ENCODE data around the gene SLC2A14.
"Not testable (repeated sequence)": the region's sequence is repeated elsewhere in the genome, so short reads cannot be mapped to it uniquely, and the experiment has no call there.

SLC2A14 gene

GRCh38 chr12:7844116-7844515 is 28.6 kb downstream of the SLC2A14 start:
- Histone ChIP-seq H3K4me3 (IDR thresholded peaks at IDR 0.05; ENCODE audit: insufficient read depth, low read depth, low read length) (no peak overlapping the region), H3K9ac (no peak overlapping the region), H3K4me2 (no peak overlapping the region), H3K79me2 (ENCODE audit: insufficient read depth, low read depth) (no peaks in the 10 kb centered on the region), H3K27ac (no peak overlapping the region), H2AFZ (ENCODE audit: low read depth) (no peak overlapping the region), H3K27me3 (ENCODE audit: insufficient read depth, low read depth) (no peaks in the 10 kb centered on the region), H4K20me1 (ENCODE audit: insufficient read depth) (no peaks in the 10 kb centered on the region), H3K4me1 (ENCODE audit: low read depth, poor library complexity, severe bottlenecking) (no peaks in the 10 kb centered on the region), H3K36me3 (ENCODE audit: insufficient read depth) (no peaks in the 10 kb centered on the region)
- no peak for TF ChIP-seq CTCF (conservative IDR thresholded peaks at IDR 0.05; ENCODE audit: low read depth, low read length)

DNA sequence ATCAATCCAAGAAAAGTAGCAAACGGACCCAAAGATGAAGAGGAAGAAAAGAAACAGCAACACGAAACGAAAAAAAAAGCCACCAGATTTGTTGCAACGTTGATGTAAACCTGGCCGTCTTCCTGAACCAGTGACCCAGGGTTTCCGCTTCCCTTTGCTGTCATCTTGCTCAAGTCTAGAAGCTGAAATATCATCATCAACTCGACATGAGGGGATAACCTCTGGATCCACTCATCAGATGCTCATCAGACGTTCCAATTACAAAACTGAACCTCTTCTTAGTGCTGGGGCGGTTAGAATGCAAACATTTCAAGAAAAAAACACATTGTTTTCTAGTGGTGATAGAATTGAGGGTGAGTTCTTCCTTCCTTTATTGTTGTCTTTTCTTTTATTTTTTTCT is 29.1 kb downstream of the SLC2A14 start:
- H3K4me2 ChIP-seq; H3K9ac ChIP-seq; H3K4me1 ChIP-seq (ENCODE audit: low read depth, poor library complexity, severe bottlenecking); H3K36me3 ChIP-seq (ENCODE audit: insufficient read depth); H3K79me2 ChIP-seq (ENCODE audit: insufficient read depth, low read depth); H3K4me3 ChIP-seq (IDR thresholded peaks at IDR 0.05; ENCODE audit: insufficient read depth, low read depth, low read length); H3K27ac ChIP-seq; H3K27me3 ChIP-seq (ENCODE audit: insufficient read depth, low read depth); H2AFZ ChIP-seq (ENCODE audit: low read depth); H4K20me1 ChIP-seq (ENCODE audit: insufficient read depth): not testable (repeated sequence)

- H3K4me2 ChIP-seq; H2AFZ ChIP-seq (ENCODE audit: low read depth); H3K4me3 ChIP-seq (IDR thresholded peaks at IDR 0.05; ENCODE audit: insufficient read depth, low read depth, low read length); H4K20me1 ChIP-seq (ENCODE audit: insufficient read depth); H3K27me3 ChIP-seq (ENCODE audit: insufficient read depth, low read depth); H3K9ac ChIP-seq; H3K79me2 ChIP-seq (ENCODE audit: insufficient read depth, low read depth); H3K4me1 ChIP-seq (ENCODE audit: low read depth, poor library complexity, severe bottlenecking); H3K36me3 ChIP-seq (ENCODE audit: insufficient read depth); H3K27ac ChIP-seq: not testable (repeated sequence)
These were observed 29.6 kb downstream of the SLC2A14 start for GRCh38 chr12:7843149-7843548.

DNA sequence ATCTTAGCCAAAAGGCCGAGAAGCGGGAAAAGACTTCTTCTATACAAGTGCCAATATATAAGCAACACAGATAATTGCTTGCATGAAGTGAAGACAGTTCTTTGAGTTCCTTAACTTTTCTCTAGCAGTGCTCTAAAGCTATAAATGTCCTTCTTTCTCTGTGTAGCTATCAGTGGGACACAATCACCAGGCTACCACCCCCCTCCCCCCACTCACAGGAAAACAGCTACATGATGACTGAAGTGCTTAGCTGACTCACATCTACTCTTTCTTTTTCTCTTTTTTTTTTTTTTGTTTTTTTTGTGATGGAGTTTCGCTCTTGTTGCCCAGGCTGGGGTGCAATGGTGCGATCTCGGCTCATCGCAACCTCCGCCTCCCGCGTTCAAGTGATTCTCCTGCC is 30.3 kb downstream of the SLC2A14 start:
- H3K36me3 ChIP-seq (ENCODE audit: insufficient read depth); H3K9ac ChIP-seq; H3K27me3 ChIP-seq (ENCODE audit: insufficient read depth, low read depth); H4K20me1 ChIP-seq (ENCODE audit: insufficient read depth); H3K4me1 ChIP-seq (ENCODE audit: low read depth, poor library complexity, severe bottlenecking); H2AFZ ChIP-seq (ENCODE audit: low read depth); H3K4me2 ChIP-seq; H3K27ac ChIP-seq; H3K4me3 ChIP-seq (IDR thresholded peaks at IDR 0.05; ENCODE audit: insufficient read depth, low read depth, low read length); H3K79me2 ChIP-seq (ENCODE audit: insufficient read depth, low read depth): not testable (repeated sequence)

- H3K4me1 ChIP-seq (ENCODE audit: low read depth, poor library complexity, severe bottlenecking); H2AFZ ChIP-seq (ENCODE audit: low read depth); H3K9ac ChIP-seq; H3K27me3 ChIP-seq (ENCODE audit: insufficient read depth, low read depth); H4K20me1 ChIP-seq (ENCODE audit: insufficient read depth); H3K4me3 ChIP-seq (IDR thresholded peaks at IDR 0.05; ENCODE audit: insufficient read depth, low read depth, low read length); H3K36me3 ChIP-seq (ENCODE audit: insufficient read depth); H3K27ac ChIP-seq; H3K4me2 ChIP-seq; H3K79me2 ChIP-seq (ENCODE audit: insufficient read depth, low read depth): not testable (repeated sequence)
These were observed 32.9 kb downstream of the SLC2A14 start for GRCh38 chr12:7839848-7840247.

DNA sequence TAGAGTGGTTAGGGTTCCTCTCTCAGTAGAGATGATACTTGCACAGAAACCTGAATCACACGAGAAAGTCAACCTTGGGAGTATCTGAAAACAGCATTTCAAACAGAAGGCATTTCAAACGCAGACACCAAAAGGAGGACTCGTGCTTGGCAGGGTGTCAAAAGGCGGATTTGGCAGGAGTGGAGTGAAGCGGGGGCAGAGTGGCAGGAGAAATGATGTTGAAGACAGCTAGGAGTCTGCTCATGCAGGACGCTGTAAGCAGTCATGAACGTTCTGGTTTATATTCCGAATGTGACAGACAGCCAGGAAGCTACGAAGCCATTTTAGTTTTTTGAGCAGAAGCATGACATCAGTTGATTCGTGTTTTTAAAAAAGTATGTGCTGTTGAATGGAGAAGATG is 33.5 kb downstream of the SLC2A14 start:
- H3K27ac ChIP-seq; H3K4me1 ChIP-seq (ENCODE audit: low read depth, poor library complexity, severe bottlenecking); H4K20me1 ChIP-seq (ENCODE audit: insufficient read depth); H3K36me3 ChIP-seq (ENCODE audit: insufficient read depth); H3K27me3 ChIP-seq (ENCODE audit: insufficient read depth, low read depth); H3K79me2 ChIP-seq (ENCODE audit: insufficient read depth, low read depth); H3K4me3 ChIP-seq (IDR thresholded peaks at IDR 0.05; ENCODE audit: insufficient read depth, low read depth, low read length); H3K4me2 ChIP-seq; H3K9ac ChIP-seq; H2AFZ ChIP-seq (ENCODE audit: low read depth): not testable (repeated sequence)

DNA sequence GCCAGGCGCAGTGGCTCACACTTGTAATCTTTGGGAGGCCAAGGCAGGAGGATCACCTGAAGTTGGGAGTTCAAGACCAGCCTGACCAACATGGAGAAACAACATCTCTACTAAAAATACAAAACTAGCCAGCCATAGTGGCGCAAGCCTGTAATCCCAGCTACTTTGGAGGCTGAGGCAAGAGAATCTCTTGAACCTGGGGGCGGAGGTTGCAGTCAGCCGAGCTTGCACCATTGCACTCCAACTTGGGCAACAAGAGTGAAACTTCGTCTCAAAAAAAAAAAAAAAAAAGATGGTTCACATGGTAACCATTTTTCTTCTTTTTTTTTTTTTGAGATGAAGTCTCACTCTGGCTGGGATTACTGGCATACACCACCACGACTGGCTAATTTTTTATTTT is 35.3 kb downstream of the SLC2A14 start:
- Histone ChIP-seq H4K20me1 (ENCODE audit: insufficient read depth) (no peaks in the 10 kb centered on the region), H3K4me1 (ENCODE audit: low read depth, poor library complexity, severe bottlenecking) (no peaks in the 10 kb centered on the region)
- no peak for TF ChIP-seq CTCF (conservative IDR thresholded peaks at IDR 0.05; ENCODE audit: low read depth, low read length)

More for the DNA sequence above, 35.3 kb downstream of the SLC2A14 start:
- H3K9ac ChIP-seq = no peak overlapping the region
- no peak overlapping the region for H2AFZ ChIP-seq (ENCODE audit: low read depth)
- H3K36me3 ChIP-seq (ENCODE audit: insufficient read depth) = no peaks in the 10 kb centered on the region
- H3K4me3 ChIP-seq (IDR thresholded peaks at IDR 0.05; ENCODE audit: insufficient read depth, low read depth, low read length) = no peak overlapping the region
- no peak overlapping the region for H3K4me2 ChIP-seq
- H3K27me3 ChIP-seq (ENCODE audit: insufficient read depth, low read depth) = no peaks in the 10 kb centered on the region
- H3K27ac ChIP-seq = no peak overlapping the region
- H3K79me2 ChIP-seq (ENCODE audit: insufficient read depth, low read depth) = no peaks in the 10 kb centered on the region

Data from KMS-11 (cell line).